ENCODE results near the gene SREBF1. TPM values are rescaled to one million over a fixed set of nuclear protein-coding genes. Genes with fewer than 3 reads are reported as not detected.

SREBF1 gene
- polyA plus RNA-seq, 1 experiment, result 13.6 TPM

DNA sequence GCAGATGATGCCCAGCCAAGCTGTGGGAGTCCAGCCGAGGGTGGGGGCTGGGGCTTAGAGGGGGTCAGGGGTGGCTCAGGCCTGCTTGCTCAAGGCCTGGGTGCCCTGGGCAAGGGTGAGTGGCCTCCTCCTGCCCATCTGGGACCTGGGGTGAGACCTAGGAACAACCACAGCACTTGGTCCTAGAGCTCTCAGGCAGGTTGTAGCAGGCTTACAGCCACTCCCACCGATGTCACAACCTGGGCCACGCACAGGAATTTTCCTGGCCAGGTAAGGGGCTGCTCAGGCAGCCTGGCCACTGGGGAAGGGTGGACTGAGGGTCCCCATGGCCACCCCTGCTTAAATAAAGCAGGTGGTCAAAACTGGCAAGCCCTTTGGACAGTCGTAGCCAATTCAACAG lies 6.3 kb upstream of the SREBF1 start:
- H3K4me3 ChIP-seq (ENCODE audit: low read depth, low read length), result no peak overlapping the region
- no peak for DNase-seq (ENCODE audit: low read depth, low spot score)
- no peaks in the 10 kb centered on the region for H3K27me3 ChIP-seq (ENCODE audit: control insufficient read depth, insufficient read depth, low read length)
- CTCF ChIA-PET, result no interaction called here
- H3K9me3 ChIP-seq (ENCODE audit: control insufficient read depth, insufficient read depth, low read length), result no peaks in the 10 kb centered on the region; the same call in 1 of the 2 replicates
- no peak overlapping the region for H3K27ac ChIP-seq (ENCODE audit: low read depth, low read length)
- POLR2A ChIA-PET, result no interaction called here
- TF ChIP-seq, protein P1, sequence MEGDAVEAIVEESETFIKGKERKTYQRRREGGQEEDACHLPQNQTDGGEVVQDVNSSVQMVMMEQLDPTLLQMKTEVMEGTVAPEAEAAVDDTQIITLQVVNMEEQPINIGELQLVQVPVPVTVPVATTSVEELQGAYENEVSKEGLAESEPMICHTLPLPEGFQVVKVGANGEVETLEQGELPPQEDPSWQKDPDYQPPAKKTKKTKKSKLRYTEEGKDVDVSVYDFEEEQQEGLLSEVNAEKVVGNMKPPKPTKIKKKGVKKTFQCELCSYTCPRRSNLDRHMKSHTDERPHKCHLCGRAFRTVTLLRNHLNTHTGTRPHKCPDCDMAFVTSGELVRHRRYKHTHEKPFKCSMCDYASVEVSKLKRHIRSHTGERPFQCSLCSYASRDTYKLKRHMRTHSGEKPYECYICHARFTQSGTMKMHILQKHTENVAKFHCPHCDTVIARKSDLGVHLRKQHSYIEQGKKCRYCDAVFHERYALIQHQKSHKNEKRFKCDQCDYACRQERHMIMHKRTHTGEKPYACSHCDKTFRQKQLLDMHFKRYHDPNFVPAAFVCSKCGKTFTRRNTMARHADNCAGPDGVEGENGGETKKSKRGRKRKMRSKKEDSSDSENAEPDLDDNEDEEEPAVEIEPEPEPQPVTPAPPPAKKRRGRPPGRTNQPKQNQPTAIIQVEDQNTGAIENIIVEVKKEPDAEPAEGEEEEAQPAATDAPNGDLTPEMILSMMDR (IDR thresholded peaks at IDR 0.05; ENCODE audit: low read depth, low read length), result no peak

DNA sequence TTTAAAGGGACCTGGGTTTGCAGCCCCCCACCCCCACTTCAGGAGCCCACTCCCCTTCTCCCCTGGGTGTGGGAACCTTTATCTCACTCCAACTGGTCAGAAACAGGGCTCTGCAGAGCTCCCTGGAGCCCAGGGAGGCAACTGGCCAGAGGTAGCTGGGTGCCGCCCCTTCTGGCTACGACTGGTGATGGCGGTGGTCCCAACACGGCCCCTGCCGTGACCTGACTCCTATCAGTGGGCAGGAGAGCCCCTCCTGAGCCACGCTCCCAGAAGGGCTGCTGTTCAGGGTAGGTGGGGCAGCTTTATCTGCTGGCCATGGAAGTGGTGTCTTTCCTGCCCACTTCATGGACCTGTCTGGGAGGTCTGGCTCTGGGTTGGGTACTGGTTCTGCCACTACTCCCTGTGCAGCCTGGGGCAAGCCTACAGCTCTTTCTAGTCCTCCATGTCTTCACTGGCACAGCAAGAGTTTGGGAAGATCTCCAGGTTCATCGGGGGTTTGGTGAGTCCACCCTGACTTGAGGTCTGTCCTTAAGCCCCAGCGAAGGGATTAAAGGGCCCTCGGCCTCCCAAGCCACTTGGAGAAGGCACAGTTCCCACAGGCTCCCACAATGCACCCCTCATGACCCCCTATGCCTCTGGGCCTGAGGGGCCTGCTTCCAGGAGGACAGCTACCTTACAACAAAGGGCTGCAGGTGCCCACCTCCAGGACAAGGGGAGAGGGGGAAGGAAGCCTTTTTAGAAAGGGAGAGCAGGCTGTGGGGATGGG lies 5.5 kb upstream of the SREBF1 start:
- POLR2A ChIA-PET, result no interaction called here
- Histone ChIP-seq H3K27ac (ENCODE audit: low read depth, low read length) (no peak overlapping the region), H3K27me3 (ENCODE audit: control insufficient read depth, insufficient read depth, low read length) (no peaks in the 10 kb centered on the region), H3K9me3 (ENCODE audit: control insufficient read depth, insufficient read depth, low read length) (no peaks in the 10 kb centered on the region; the same call in 1 of the 2 replicates), H3K4me3 (ENCODE audit: low read depth, low read length) (no peak overlapping the region)
- no peak for DNase-seq (ENCODE audit: low read depth, low spot score)
- TF ChIP-seq, protein P1 (IDR thresholded peaks at IDR 0.05; ENCODE audit: low read depth, low read length), result no peak
- CTCF ChIA-PET, result no interaction called here

DNA sequence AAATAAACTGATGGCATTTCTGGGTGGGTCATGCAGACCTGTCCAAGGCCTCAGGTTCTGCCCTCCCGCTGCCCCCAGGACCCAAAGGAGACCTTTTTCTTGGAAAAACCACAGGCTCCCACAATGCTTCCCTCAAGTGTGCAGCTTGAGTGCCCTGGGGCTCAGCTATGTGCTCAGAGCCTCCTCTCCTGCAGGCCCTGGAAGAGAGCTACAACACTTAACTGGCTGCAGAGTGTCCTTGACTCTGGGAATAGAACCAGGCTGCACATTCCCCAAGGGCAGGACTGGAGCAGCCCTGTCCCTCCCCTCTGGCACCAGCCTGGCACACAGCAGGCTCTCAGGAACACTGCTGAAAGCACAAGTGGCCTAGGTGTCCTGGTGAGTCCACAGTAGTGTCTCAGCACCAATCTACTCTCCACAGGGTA lies 4.8 kb upstream of the SREBF1 start:
- ChIA-PET POLR2A (no interaction called here), CTCF (interaction anchor here (1.6 kb wide), 1 partner anchor 78 kb away, joined by 3 read pairs; no protein-coding TSS in a partner anchor)
- Histone ChIP-seq H3K4me3 (ENCODE audit: low read depth, low read length) (no peak overlapping the region), H3K27ac (ENCODE audit: low read depth, low read length) (no peak overlapping the region), H3K27me3 (ENCODE audit: control insufficient read depth, insufficient read depth, low read length) (no peaks in the 10 kb centered on the region), H3K9me3 (ENCODE audit: control insufficient read depth, insufficient read depth, low read length) (no peaks in the 10 kb centered on the region; the same call in 1 of the 2 replicates)
- DNase-seq (ENCODE audit: low read depth, low spot score), result no peak
- TF ChIP-seq, protein P1 (IDR thresholded peaks at IDR 0.05; ENCODE audit: low read depth, low read length), result no peak

DNA sequence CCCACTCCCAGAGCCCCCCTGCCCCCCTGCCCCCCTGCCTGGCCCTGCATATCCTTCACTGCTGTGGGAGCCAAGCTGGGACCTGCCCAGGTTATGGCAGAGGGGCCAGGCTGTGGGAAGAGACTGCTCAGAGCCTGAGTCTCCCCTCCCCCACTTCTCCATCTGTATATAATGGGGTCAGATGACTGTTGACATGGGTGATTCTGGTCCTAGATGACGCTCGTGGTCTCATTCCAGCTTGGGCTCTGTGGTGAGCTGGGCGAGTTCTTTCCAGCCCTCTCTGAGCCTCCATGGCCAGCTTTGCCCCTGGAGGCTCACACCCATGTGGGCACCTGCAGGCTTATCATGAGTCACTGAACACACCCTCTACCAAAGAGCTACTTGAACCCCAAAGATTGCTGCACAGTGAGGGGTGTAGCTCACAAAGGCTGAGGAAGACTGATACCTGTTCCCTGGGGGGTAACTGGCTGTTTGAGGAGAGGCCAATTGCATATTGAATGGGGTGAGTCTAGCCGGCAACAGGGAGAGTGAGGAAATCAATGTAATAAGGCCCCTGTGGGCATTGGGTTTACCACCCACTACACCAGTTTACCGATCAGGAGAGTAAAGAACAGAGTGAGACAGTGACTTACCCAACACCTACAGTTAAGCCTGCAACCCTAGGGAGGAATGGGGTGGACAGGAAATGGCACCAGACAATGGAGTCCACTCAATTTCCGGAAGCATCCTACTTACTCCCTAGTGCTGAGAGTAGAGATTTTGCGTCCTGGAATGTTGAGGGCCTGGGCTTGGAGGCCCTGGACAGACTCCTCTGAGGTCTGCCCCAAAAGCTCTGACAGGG lies 4.2 kb upstream of the SREBF1 start:
- DNase-seq (ENCODE audit: low read depth, low spot score), result no peak
- TF ChIP-seq, protein P1 (IDR thresholded peaks at IDR 0.05; ENCODE audit: low read depth, low read length), result no peak
- Histone ChIP-seq H3K4me3 (ENCODE audit: low read depth, low read length) (peak overlapping the region; percentile 58; the same call in 1 of the 2 replicates), H3K27me3 (ENCODE audit: control insufficient read depth, insufficient read depth, low read length) (no peaks in the 10 kb centered on the region), H3K9me3 (ENCODE audit: control insufficient read depth, insufficient read depth, low read length) (no peaks in the 10 kb centered on the region; the same call in 1 of the 2 replicates), H3K27ac (ENCODE audit: low read depth, low read length) (peak overlapping the region; percentile 96)
- ChIA-PET CTCF (interaction anchor here (0.6 to 1.6 kb wide), 2 partner anchors 20 to 78 kb away, joined by 3 read pairs; no protein-coding TSS in a partner anchor), POLR2A (no interaction called here)

All from AG04450 (cell line).